A549 (cell line): ENCODE measurements around the gene DCAF6.

Experiments used
- CTCF ChIP-seq: fragments of >200 bp; sonication (Bioruptor Twin); formaldehyde crosslinking; IDR thresholded peaks from 3 replicates; pipeline ENCODE4 v1.5.1; 2016
- HDAC2 ChIP-seq: fragments of 200-600 bp; sonication (generic); IDR thresholded peaks from 2 replicates; pipeline ENCODE4 v1.6.1; 2016

- TF ChIP-seq CTCF, result no peak
- TF ChIP-seq HDAC2, result no peak
Measured at GRCh38 chr1:168081373-168082007, 145.0 kb downstream of the DCAF6 start.
